Loucy (cell line): ENCODE data around the gene FOXJ2.

Experiments used
- H2AFZ ChIP-seq: fragments of 200-600 bp; sonication (generic); 2 replicates; pipeline ENCODE4 v1.6.0; 2016; ENCODE audit warnings: antibody characterized with exemption, mild to moderate bottlenecking, low read length, moderate library complexity
- H3F3A ChIP-seq: fragments of 200-600 bp; 2 replicates; pipeline ENCODE4 v1.6.0; 2016; ENCODE audit warnings: antibody characterized with exemption, low read depth, mild to moderate bottlenecking
- H3K27me3 ChIP-seq: fragments of 200-600 bp; sonication (generic); 2 replicates; pipeline ENCODE4 v1.6.1; 2014; ENCODE audit warnings: low read length, mild to moderate bottlenecking; ENCODE audit not compliant: insufficient read depth, poor library complexity, severe bottlenecking
- H3K36me3 ChIP-seq: fragments of 200-600 bp; sonication (generic); 2 replicates; pipeline ENCODE4 v1.6.1; 2016; ENCODE audit warnings: low read length; ENCODE audit not compliant: insufficient read depth
- H3K4me1 ChIP-seq: fragments of 200-600 bp; sonication (generic); 2 replicates; pipeline ENCODE4 v1.5.1; 2014; ENCODE audit warnings: low read length, mild to moderate bottlenecking; ENCODE audit not compliant: insufficient read depth, poor library complexity, severe bottlenecking
- H3K4me2 ChIP-seq: fragments of 200-600 bp; sonication (generic); 2 replicates; pipeline ENCODE4 v1.6.0; 2014; ENCODE audit warnings: antibody characterized with exemption, low read length, low read depth, mild to moderate bottlenecking; ENCODE audit not compliant: poor library complexity, severe bottlenecking
- H3K4me3 ChIP-seq: fragments of 200-600 bp; sonication (generic); 2 replicates; pipeline ENCODE4 v1.5.1; 2014; ENCODE audit warnings: low read length, mild to moderate bottlenecking, mixed read lengths; ENCODE audit not compliant: poor library complexity, severe bottlenecking
- H3K79me2 ChIP-seq: fragments of 200-600 bp; sonication (generic); 2 replicates; pipeline ENCODE4 v1.6.1; 2014; ENCODE audit warnings: low read length; ENCODE audit not compliant: insufficient read depth
- H3K9ac ChIP-seq: fragments of 200-600 bp; sonication (generic); 2 replicates; pipeline ENCODE4 v1.6.0; 2014; ENCODE audit warnings: mild to moderate bottlenecking, low read depth, low read length, moderate library complexity; ENCODE audit not compliant: poor library complexity, severe bottlenecking
- H3K9me2 ChIP-seq: fragments of 200-600 bp; sonication (generic); replicated peaks from 2 replicates; pipeline ENCODE4 v1.6.1; 2016; ENCODE audit warnings: low read depth, low read length, mixed read lengths
- H3K9me3 ChIP-seq: fragments of 200-600 bp; sonication (generic); 2 replicates; pipeline ENCODE4 v1.6.1; 2014; ENCODE audit warnings: mild to moderate bottlenecking, antibody characterized with exemption, low read length, low read depth; ENCODE audit not compliant: insufficient read depth
- H4K20me1 ChIP-seq: fragments of 200-600 bp; sonication (generic); 2 replicates; pipeline ENCODE4 v1.6.0; 2014; ENCODE audit warnings: antibody characterized with exemption, low read length, mild to moderate bottlenecking; ENCODE audit not compliant: insufficient read depth, poor library complexity, severe bottlenecking
- EZH2phosphoT487 ChIP-seq: fragments of 200-600 bp; IDR thresholded peaks from 2 replicates; pipeline ENCODE4 v1.6.1; 2018; ENCODE audit warnings: antibody characterized with exemption, mild to moderate bottlenecking, moderate library complexity, borderline replicate concordance
- TF ChIP-seq, protein P1 (sequence below): fragments of 200-600 bp; sonication (generic); conservative IDR thresholded peaks from 2 replicates; pipeline ENCODE4 v1.5.1; 2014; ENCODE audit warnings: mild to moderate bottlenecking, antibody characterized with exemption, low read length

Gene FOXJ2

GRCh38 chr12:7985802-7986418 is 46.6 kb upstream of the FOXJ2 start:
- Histone ChIP-seq H3K4me1 (peaks cover 24% of the 10 kb centered on the region), H3K79me2 (no peaks in the 10 kb centered on the region), H3K9me2 (no peaks in the 10 kb centered on the region), H3K36me3 (no peaks in the 10 kb centered on the region), H2AFZ (no peak overlapping the region), H3K9ac (no peak overlapping the region), H4K20me1 (no peaks in the 10 kb centered on the region), H3F3A (0 out of 2 replicates have a peak, but pooled peaks cover 6% of the 10 kb centered on the region), H3K4me2 (no peak overlapping the region), H3K27me3 (no peaks in the 10 kb centered on the region), H3K4me3 (no peak overlapping the region), H3K9me3 (no peaks in the 10 kb centered on the region)
- no peak for TF ChIP-seq EZH2phosphoT487
- TF ChIP-seq, protein P1, sequence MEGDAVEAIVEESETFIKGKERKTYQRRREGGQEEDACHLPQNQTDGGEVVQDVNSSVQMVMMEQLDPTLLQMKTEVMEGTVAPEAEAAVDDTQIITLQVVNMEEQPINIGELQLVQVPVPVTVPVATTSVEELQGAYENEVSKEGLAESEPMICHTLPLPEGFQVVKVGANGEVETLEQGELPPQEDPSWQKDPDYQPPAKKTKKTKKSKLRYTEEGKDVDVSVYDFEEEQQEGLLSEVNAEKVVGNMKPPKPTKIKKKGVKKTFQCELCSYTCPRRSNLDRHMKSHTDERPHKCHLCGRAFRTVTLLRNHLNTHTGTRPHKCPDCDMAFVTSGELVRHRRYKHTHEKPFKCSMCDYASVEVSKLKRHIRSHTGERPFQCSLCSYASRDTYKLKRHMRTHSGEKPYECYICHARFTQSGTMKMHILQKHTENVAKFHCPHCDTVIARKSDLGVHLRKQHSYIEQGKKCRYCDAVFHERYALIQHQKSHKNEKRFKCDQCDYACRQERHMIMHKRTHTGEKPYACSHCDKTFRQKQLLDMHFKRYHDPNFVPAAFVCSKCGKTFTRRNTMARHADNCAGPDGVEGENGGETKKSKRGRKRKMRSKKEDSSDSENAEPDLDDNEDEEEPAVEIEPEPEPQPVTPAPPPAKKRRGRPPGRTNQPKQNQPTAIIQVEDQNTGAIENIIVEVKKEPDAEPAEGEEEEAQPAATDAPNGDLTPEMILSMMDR, result no peak

- Histone ChIP-seq H3K27me3 (no peaks in the 10 kb centered on the region), H3K36me3 (no peaks in the 10 kb centered on the region), H3K79me2 (no peaks in the 10 kb centered on the region), H3K9me2 (no peaks in the 10 kb centered on the region), H3K9ac (peak overlapping the region; percentile 51), H4K20me1 (no peaks in the 10 kb centered on the region), H3K9me3 (no peaks in the 10 kb centered on the region), H3K4me3 (peak overlapping the region; percentile 62), H3F3A (0 out of 2 replicates have a peak, but pooled peaks cover 6% of the 10 kb centered on the region), H2AFZ (no peak overlapping the region), H3K4me2 (peak overlapping the region; percentile 70), H3K4me1 (peaks cover 40% of the 10 kb centered on the region)
- TF ChIP-seq, protein P1, result no peak
- no peak for TF ChIP-seq EZH2phosphoT487
Measured at GRCh38 chr12:7989827-7990491, 42.6 kb upstream of the FOXJ2 start.

GRCh38 chr12:7991535-7991934 is 41.0 kb upstream of the FOXJ2 start:
- Histone ChIP-seq H3K79me2 (no peaks in the 10 kb centered on the region), H3K36me3 (no peaks in the 10 kb centered on the region), H4K20me1 (no peaks in the 10 kb centered on the region), H3K9me2 (no peaks in the 10 kb centered on the region), H2AFZ (no peak overlapping the region), H3K4me1 (peaks cover 40% of the 10 kb centered on the region), H3K27me3 (no peaks in the 10 kb centered on the region), H3K9me3 (no peaks in the 10 kb centered on the region), H3K9ac (no peak overlapping the region), H3F3A (0 out of 2 replicates have a peak, but pooled peaks cover 6% of the 10 kb centered on the region), H3K4me2 (peak overlapping the region; percentile 70), H3K4me3 (peak overlapping the region; percentile 62)
- TF ChIP-seq, protein P1, result no peak
- TF ChIP-seq EZH2phosphoT487, result no peak
